GM19043 (cell line): Measurements from ENCODE around the gene HYI.
"Not testable (repeated sequence)": the region's sequence is repeated elsewhere in the genome, so short reads cannot be mapped to it uniquely, and the experiment has no call there.

Experiments
- ATAC-seq: cut with Tn5 transposase; IDR thresholded peaks from one replicate; pipeline ENCODE4 v1.9.1; 2021; ENCODE audit warnings: low read depth; ENCODE audit not compliant: unreplicated experiment

HYI gene

GRCh38 chr1:43465505-43466067, 11.9 kb upstream of the HYI start:
- ATAC-seq: no peak

GRCh38 chr1:43464681-43465504, 11.2 kb upstream of the HYI start:
- no peak for ATAC-seq

GRCh38 chr1:43463479-43463878, 9.7 kb upstream of the HYI start:
- no peak for ATAC-seq

GRCh38 chr1:43460988-43461693, 7.4 kb upstream of the HYI start:
- no peak for ATAC-seq

- not testable (repeated sequence) for ATAC-seq
These were observed 4.6 kb upstream of the HYI start for GRCh38 chr1:43458379-43458778.

- no peak for ATAC-seq
These were observed 1.6 kb upstream of the HYI start for GRCh38 chr1:43455213-43455889.

- ATAC-seq: peak; percentile 77
These were observed 710 bp upstream of the HYI start for GRCh38 chr1:43454270-43455011.

- ATAC-seq: no peak
These were observed 816 bp downstream of the HYI start for GRCh38 chr1:43452789-43453441.

- no peak for ATAC-seq
These were observed 1.8 kb downstream of the HYI start for GRCh38 chr1:43451701-43452532.

- no peak for ATAC-seq
These were observed 2.6 kb downstream of the HYI start for GRCh38 chr1:43451157-43451591.

GRCh38 chr1:43450251-43450941, 3.3 kb downstream of the HYI start:
- ATAC-seq: no peak

- ATAC-seq: no peak
These were observed 4.0 kb downstream of the HYI start for GRCh38 chr1:43449708-43450069.

GRCh38 chr1:43448955-43449707, 4.6 kb downstream of the HYI start:
- ATAC-seq: no peak

- no peak for ATAC-seq
These were observed 5.6 kb downstream of the HYI start for GRCh38 chr1:43447891-43448708.

- no peak for ATAC-seq
These were observed 6.6 kb downstream of the HYI start for GRCh38 chr1:43446881-43447835.

GRCh38 chr1:43446388-43446740, 7.4 kb downstream of the HYI start:
- no peak for ATAC-seq
